ENCODE results near the gene TRIM38.

TRIM38 gene

DNA sequence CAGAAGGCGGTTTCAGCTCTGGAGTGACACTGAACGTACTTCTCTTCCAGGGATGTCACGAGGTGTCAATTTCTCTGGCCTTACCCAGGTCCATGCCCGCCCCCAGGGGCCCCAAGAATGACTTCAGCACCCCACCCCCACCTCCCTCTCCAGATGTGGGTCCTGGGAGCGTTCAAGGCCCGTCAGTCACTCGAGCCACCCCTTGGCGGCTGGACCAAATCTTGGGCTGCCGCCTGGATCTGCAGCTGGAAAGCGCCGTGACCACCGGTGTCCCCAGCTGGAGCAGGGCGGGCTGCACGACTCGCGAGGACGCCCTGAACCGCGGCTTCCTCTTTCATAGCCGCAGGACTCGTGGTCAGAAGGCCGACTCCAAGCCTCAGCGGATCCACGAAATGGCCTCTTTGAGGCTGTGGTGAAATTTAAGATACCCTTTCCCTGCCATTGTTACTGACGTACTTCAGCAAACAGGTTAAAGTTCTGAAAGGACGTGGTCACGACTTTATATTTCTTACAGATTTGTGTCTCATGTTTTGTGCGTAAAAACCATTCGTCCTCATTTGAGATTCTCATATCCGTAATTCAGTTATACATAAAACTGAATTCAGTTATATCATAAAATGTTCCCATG, 29.3 kb downstream of the TRIM38 start (continued):
- TF ChIP-seq KLF7 (tag by site-specific recombination; IDR thresholded peaks at IDR 0.05; ENCODE audit: borderline replicate concordance) (no peak), ZNF658 (tag by site-specific recombination; IDR thresholded peaks at IDR 0.05) (no peak), SP7 (tag by site-specific recombination; IDR thresholded peaks at IDR 0.05) (peak; percentile 50; the same call in 1 of the 2 replicates), ZNF394 (tag by site-specific recombination; IDR thresholded peaks at IDR 0.05; ENCODE audit: borderline replicate concordance) (no peak), ZNF184 (tag by site-specific recombination; IDR thresholded peaks at IDR 0.05) (no peak), KLF16 (tag by site-specific recombination; IDR thresholded peaks at IDR 0.05) (no peak), ZSCAN23 (tag by site-specific recombination; IDR thresholded peaks at IDR 0.05) (no peak), KLF10 (tag by site-specific recombination; IDR thresholded peaks at IDR 0.05) (no peak), ZNF221 (tag by site-specific recombination; IDR thresholded peaks at IDR 0.05; ENCODE audit: borderline replicate concordance) (no peak), ZNF16 (tag by site-specific recombination; IDR thresholded peaks at IDR 0.05; ENCODE audit: low read depth) (no peak), ZNF174 (tag by site-specific recombination; IDR thresholded peaks at IDR 0.05) (no peak), ZNF624 (tag by site-specific recombination; IDR thresholded peaks at IDR 0.05) (no peak), ZNF146 (tag by site-specific recombination; IDR thresholded peaks at IDR 0.05) (no peak), ZNF510 (tag by site-specific recombination; IDR thresholded peaks at IDR 0.05; ENCODE audit: insufficient replicate concordance) (no peak), MYNN (tag by site-specific recombination; IDR thresholded peaks at IDR 0.05; ENCODE audit: borderline replicate concordance) (no peak), GLIS1 (tag by site-specific recombination; IDR thresholded peaks at IDR 0.05) (peak; percentile 53; the same call in 1 of the 2 replicates), ZNF530 (tag by site-specific recombination; IDR thresholded peaks at IDR 0.05; ENCODE audit: low read depth) (no peak), ZFHX2 (tag by site-specific recombination; conservative IDR thresholded peaks at IDR 0.05) (peak; percentile 22; the same call in 1 of the 2 replicates), ZNF621 (tag by site-specific recombination; IDR thresholded peaks at IDR 0.05) (no peak), OVOL3 (tag by site-specific recombination; IDR thresholded peaks at IDR 0.05) (0 out of 2 replicates have a peak, but pooled peaks have one; percentile 4), EGR2 (tag by site-specific recombination; IDR thresholded peaks at IDR 0.05; ENCODE audit: low read depth) (no peak), SETDB1 (IDR thresholded peaks at IDR 0.05; ENCODE audit: insufficient read length, low read length) (no peak), ZNF391 (tag by site-specific recombination; IDR thresholded peaks at IDR 0.05; ENCODE audit: borderline replicate concordance, low read depth) (no peak), ZNF791 (tag by site-specific recombination; IDR thresholded peaks at IDR 0.05) (no peak), SP2 (tag by site-specific recombination; IDR thresholded peaks at IDR 0.05) (peak; percentile 50), ZNF138 (tag by site-specific recombination; IDR thresholded peaks at IDR 0.05; ENCODE audit: borderline replicate concordance) (no peak), ZNF776 (tag by site-specific recombination; IDR thresholded peaks at IDR 0.05; ENCODE audit: borderline replicate concordance) (no peak), ZBTB8A (tag by site-specific recombination; IDR thresholded peaks at IDR 0.05) (no peak), ZNF350 (tag by site-specific recombination; IDR thresholded peaks at IDR 0.05) (no peak)
- TF ChIP-seq, protein P1, sequence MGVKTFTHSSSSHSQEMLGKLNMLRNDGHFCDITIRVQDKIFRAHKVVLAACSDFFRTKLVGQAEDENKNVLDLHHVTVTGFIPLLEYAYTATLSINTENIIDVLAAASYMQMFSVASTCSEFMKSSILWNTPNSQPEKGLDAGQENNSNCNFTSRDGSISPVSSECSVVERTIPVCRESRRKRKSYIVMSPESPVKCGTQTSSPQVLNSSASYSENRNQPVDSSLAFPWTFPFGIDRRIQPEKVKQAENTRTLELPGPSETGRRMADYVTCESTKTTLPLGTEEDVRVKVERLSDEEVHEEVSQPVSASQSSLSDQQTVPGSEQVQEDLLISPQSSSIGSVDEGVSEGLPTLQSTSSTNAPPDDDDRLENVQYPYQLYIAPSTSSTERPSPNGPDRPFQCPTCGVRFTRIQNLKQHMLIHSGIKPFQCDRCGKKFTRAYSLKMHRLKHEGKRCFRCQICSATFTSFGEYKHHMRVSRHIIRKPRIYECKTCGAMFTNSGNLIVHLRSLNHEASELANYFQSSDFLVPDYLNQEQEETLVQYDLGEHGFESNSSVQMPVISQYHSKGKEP (tag by site-specific recombination; IDR thresholded peaks at IDR 0.05), result no peak
- TF ChIP-seq, protein P2, sequence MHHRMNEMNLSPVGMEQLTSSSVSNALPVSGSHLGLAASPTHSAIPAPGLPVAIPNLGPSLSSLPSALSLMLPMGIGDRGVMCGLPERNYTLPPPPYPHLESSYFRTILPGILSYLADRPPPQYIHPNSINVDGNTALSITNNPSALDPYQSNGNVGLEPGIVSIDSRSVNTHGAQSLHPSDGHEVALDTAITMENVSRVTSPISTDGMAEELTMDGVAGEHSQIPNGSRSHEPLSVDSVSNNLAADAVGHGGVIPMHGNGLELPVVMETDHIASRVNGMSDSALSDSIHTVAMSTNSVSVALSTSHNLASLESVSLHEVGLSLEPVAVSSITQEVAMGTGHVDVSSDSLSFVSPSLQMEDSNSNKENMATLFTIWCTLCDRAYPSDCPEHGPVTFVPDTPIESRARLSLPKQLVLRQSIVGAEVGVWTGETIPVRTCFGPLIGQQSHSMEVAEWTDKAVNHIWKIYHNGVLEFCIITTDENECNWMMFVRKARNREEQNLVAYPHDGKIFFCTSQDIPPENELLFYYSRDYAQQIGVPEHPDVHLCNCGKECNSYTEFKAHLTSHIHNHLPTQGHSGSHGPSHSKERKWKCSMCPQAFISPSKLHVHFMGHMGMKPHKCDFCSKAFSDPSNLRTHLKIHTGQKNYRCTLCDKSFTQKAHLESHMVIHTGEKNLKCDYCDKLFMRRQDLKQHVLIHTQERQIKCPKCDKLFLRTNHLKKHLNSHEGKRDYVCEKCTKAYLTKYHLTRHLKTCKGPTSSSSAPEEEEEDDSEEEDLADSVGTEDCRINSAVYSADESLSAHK (tag by site-specific recombination; IDR thresholded peaks at IDR 0.05), result 0 out of 2 replicates have a peak, but pooled peaks have one; percentile 29
- TF ChIP-seq, protein P3, sequence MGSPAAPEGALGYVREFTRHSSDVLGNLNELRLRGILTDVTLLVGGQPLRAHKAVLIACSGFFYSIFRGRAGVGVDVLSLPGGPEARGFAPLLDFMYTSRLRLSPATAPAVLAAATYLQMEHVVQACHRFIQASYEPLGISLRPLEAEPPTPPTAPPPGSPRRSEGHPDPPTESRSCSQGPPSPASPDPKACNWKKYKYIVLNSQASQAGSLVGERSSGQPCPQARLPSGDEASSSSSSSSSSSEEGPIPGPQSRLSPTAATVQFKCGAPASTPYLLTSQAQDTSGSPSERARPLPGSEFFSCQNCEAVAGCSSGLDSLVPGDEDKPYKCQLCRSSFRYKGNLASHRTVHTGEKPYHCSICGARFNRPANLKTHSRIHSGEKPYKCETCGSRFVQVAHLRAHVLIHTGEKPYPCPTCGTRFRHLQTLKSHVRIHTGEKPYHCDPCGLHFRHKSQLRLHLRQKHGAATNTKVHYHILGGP (tag by site-specific recombination; IDR thresholded peaks at IDR 0.05), result no peak
- TF ChIP-seq, protein P4, sequence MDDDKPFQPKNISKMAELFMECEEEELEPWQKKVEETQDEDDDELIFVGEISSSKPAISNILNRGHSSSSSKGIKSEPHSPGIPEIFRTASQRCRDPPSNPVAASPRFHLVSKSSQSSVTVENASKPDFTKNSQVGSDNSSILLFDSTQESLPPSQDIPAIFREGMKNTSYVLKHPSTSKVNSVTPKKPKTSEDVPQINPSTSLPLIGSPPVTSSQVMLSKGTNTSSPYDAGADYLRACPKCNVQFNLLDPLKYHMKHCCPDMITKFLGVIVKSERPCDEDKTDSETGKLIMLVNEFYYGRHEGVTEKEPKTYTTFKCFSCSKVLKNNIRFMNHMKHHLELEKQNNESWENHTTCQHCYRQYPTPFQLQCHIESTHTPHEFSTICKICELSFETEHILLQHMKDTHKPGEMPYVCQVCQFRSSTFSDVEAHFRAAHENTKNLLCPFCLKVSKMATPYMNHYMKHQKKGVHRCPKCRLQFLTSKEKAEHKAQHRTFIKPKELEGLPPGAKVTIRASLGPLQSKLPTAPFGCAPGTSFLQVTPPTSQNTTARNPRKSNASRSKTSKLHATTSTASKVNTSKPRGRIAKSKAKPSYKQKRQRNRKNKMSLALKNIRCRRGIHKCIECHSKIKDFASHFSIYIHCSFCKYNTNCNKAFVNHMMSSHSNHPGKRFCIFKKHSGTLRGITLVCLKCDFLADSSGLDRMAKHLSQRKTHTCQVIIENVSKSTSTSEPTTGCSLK (tag by site-specific recombination; IDR thresholded peaks at IDR 0.05), result no peak
